H1 (cell line): ENCODE results near the gene GRIA3. TPM values are rescaled to one million over a fixed set of nuclear protein-coding genes. Genes with fewer than 3 reads are reported as not detected.

Experiments
- BCL11A ChIP-seq, 2 experiments: IDR thresholded peaks; one replicate each; pipeline ENCODE4 v1.6.1; 2011; ENCODE audit warnings: low read depth in 2 of 2, low read length in 2 of 2, mild to moderate bottlenecking in 2 of 2
- GTF2F1 ChIP-seq: IDR thresholded peaks from 2 replicates; pipeline ENCODE4 v1.6.1; 2012; ENCODE audit warnings: low read depth, low read length, improper control_type of control experiment, borderline replicate concordance
- HDAC6 ChIP-seq: IDR thresholded peaks from one replicate; pipeline ENCODE4 v1.7.1; 2012; ENCODE audit warnings: low read depth, mild to moderate bottlenecking, inconsistent platforms, low read length, moderate library complexity
- RAD21 ChIP-seq, 2 experiments: IDR thresholded peaks in 1 of 2; conservative IDR thresholded peaks in 1 of 2; 2 replicates each; pipeline ENCODE4 v1.6.1; 2011; ENCODE audit warnings: low read depth in 2 of 2, low read length in 2 of 2, improper control_type of control experiment in 1 of 2, inconsistent platforms in 1 of 2, mild to moderate bottlenecking in 1 of 2, moderate library complexity in 1 of 2
- RBBP5 ChIP-seq: IDR thresholded peaks from 2 replicates; pipeline ENCODE4 v1.7.1; 2012; ENCODE audit warnings: low read depth, mild to moderate bottlenecking, inconsistent platforms, low read length, moderate library complexity, borderline replicate concordance
- SP4 ChIP-seq: IDR thresholded peaks from 2 replicates; pipeline ENCODE4 v1.6.1; 2012; ENCODE audit warnings: low read length, inconsistent platforms
- SRF ChIP-seq: IDR thresholded peaks from 2 replicates; pipeline ENCODE4 v1.6.1; 2011; ENCODE audit warnings: mild to moderate bottlenecking, low read depth, low read length, moderate library complexity
- TAF7 ChIP-seq: optimal IDR thresholded peaks from 2 replicates; pipeline ENCODE3; 2011; ENCODE audit warnings: low read depth, mild to moderate bottlenecking, inconsistent platforms, low read length, moderate library complexity, borderline replicate concordance
- TBP ChIP-seq: IDR thresholded peaks from 2 replicates; pipeline ENCODE4 v1.6.1; 2011; ENCODE audit warnings: low read depth, low read length, improper control_type of control experiment
- YY1 ChIP-seq: IDR thresholded peaks from 2 replicates; pipeline ENCODE4 v1.6.1; 2011; ENCODE audit warnings: low read depth, mild to moderate bottlenecking, low read length
- polyA plus RNA-seq, 7 experiments: library from polyadenylated mRNA; depleted of rRNA in 3 of 7; stranded (reverse) in 5 of 7; unstranded in 2 of 7; fragments of >200 nt in 5 of 7; fragments of 200-250 nt in 2 of 7; gene quantifications; 1 replicate in 5 of 7; 2 replicates in 1 of 7; 4 replicates in 1 of 7; pipeline versions ENCODE4 v1.2.1 to v1.2.3, GENCODE V29; 2011 to 2013; ENCODE audit warnings: missing spikeins in 2 of 7, mixed read lengths in 2 of 7
- total RNA-seq: library from RNA; stranded (reverse); fragmentation: NEBNext Ultra II Directional; extraction: Animal tissue kit (Norgen Biotek cat#: 25700); gene quantifications from 2 replicates; pipeline ENCODE4 v1.2.1, GENCODE V29; 2021
- TF ChIP-seq, protein P1 (sequence below): fragments of 300-600 bp; sonication (generic); IDR thresholded peaks from 2 replicates; pipeline ENCODE4 v1.7.1; 2012; ENCODE audit warnings: low read length, moderate library complexity, mild to moderate bottlenecking, inconsistent platforms; ENCODE audit not compliant: insufficient replicate concordance

Gene GRIA3
- total and polyA plus RNA-seq, 2 of the 8 experiments (the other 6 are each of a cell fraction or from before 2014, with no cell fraction given): 2.6 to 3.0 TPM

DNA sequence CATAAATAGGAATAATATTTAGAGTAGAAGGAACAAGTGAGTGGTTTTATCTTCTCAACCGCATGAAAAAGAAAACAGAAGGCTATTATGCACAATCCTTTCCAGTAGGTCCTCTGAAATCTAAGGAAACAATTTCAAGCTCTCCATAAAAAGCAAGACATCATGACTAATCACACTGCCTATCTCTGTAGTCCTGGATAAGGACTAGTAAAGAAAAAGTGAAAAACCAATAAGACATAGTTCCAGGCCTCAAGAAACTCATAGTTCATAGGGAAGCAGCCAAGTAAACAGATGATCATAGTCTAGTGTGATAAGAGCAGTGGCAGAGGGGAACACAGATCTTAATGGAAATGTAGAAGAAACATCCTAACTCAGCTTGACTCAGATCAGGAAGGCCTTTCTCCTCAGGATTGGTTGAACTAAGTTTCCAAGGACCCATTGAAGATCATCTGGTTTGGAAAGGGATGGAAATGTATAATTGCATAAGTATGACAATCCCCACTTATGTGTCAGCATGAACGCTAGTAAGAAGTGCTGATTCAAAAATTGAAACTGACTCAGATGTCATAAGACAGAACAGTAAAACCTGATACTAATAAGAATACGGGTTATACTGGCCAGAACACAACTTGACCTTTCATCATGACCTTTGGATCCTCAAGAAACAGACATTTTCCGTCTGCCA lies 155.3 kb downstream of the GRIA3 start (continued):
- TF ChIP-seq, protein P1, sequence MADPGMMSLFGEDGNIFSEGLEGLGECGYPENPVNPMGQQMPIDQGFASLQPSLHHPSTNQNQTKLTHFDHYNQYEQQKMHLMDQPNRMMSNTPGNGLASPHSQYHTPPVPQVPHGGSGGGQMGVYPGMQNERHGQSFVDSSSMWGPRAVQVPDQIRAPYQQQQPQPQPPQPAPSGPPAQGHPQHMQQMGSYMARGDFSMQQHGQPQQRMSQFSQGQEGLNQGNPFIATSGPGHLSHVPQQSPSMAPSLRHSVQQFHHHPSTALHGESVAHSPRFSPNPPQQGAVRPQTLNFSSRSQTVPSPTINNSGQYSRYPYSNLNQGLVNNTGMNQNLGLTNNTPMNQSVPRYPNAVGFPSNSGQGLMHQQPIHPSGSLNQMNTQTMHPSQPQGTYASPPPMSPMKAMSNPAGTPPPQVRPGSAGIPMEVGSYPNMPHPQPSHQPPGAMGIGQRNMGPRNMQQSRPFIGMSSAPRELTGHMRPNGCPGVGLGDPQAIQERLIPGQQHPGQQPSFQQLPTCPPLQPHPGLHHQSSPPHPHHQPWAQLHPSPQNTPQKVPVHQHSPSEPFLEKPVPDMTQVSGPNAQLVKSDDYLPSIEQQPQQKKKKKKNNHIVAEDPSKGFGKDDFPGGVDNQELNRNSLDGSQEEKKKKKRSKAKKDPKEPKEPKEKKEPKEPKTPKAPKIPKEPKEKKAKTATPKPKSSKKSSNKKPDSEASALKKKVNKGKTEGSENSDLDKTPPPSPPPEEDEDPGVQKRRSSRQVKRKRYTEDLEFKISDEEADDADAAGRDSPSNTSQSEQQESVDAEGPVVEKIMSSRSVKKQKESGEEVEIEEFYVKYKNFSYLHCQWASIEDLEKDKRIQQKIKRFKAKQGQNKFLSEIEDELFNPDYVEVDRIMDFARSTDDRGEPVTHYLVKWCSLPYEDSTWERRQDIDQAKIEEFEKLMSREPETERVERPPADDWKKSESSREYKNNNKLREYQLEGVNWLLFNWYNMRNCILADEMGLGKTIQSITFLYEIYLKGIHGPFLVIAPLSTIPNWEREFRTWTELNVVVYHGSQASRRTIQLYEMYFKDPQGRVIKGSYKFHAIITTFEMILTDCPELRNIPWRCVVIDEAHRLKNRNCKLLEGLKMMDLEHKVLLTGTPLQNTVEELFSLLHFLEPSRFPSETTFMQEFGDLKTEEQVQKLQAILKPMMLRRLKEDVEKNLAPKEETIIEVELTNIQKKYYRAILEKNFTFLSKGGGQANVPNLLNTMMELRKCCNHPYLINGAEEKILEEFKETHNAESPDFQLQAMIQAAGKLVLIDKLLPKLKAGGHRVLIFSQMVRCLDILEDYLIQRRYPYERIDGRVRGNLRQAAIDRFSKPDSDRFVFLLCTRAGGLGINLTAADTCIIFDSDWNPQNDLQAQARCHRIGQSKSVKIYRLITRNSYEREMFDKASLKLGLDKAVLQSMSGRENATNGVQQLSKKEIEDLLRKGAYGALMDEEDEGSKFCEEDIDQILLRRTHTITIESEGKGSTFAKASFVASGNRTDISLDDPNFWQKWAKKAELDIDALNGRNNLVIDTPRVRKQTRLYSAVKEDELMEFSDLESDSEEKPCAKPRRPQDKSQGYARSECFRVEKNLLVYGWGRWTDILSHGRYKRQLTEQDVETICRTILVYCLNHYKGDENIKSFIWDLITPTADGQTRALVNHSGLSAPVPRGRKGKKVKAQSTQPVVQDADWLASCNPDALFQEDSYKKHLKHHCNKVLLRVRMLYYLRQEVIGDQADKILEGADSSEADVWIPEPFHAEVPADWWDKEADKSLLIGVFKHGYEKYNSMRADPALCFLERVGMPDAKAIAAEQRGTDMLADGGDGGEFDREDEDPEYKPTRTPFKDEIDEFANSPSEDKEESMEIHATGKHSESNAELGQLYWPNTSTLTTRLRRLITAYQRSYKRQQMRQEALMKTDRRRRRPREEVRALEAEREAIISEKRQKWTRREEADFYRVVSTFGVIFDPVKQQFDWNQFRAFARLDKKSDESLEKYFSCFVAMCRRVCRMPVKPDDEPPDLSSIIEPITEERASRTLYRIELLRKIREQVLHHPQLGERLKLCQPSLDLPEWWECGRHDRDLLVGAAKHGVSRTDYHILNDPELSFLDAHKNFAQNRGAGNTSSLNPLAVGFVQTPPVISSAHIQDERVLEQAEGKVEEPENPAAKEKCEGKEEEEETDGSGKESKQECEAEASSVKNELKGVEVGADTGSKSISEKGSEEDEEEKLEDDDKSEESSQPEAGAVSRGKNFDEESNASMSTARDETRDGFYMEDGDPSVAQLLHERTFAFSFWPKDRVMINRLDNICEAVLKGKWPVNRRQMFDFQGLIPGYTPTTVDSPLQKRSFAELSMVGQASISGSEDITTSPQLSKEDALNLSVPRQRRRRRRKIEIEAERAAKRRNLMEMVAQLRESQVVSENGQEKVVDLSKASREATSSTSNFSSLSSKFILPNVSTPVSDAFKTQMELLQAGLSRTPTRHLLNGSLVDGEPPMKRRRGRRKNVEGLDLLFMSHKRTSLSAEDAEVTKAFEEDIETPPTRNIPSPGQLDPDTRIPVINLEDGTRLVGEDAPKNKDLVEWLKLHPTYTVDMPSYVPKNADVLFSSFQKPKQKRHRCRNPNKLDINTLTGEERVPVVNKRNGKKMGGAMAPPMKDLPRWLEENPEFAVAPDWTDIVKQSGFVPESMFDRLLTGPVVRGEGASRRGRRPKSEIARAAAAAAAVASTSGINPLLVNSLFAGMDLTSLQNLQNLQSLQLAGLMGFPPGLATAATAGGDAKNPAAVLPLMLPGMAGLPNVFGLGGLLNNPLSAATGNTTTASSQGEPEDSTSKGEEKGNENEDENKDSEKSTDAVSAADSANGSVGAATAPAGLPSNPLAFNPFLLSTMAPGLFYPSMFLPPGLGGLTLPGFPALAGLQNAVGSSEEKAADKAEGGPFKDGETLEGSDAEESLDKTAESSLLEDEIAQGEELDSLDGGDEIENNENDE: no peak
- TF ChIP-seq BCL11A (IDR thresholded peaks at IDR 0.05; ENCODE audit: low read depth in 2 of 2, low read length in 2 of 2) (no peak), RAD21 (IDR thresholded peaks at IDR 0.05 in 1 of 2, conservative IDR thresholded peaks at IDR 0.05 in 1 of 2; ENCODE audit: low read depth in 2 of 2, low read length in 2 of 2) (no peak), RBBP5 (no peak), SP4 (no peak), SRF (no peak), GTF2F1 (no peak), TAF7 (no peak), HDAC6 (no peak), TBP (no peak), YY1 (no peak)
